ENCODE results near the gene ZDHHC4.

DNA sequence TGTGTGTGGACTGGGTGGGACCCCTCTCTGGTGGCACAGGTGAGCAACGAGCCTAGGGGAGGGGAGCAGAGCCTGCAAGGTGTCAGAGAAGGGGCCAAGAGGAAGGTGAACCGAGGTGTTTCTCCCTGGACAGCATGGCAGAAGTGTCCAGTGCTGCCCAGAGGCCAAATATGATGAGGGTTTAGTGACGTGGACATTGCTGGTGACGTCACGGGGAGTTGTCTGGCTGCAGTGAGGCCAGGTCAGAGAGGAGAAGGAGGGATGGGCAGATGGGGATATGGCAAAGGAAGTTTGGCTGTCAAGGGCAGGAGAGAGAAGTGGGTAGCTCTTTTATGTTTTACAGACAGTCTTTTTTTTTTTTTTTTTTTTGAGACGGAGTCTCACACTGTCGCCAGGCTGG is 35.6 kb downstream of the ZDHHC4 start:
- TF ChIP-seq, protein P1, sequence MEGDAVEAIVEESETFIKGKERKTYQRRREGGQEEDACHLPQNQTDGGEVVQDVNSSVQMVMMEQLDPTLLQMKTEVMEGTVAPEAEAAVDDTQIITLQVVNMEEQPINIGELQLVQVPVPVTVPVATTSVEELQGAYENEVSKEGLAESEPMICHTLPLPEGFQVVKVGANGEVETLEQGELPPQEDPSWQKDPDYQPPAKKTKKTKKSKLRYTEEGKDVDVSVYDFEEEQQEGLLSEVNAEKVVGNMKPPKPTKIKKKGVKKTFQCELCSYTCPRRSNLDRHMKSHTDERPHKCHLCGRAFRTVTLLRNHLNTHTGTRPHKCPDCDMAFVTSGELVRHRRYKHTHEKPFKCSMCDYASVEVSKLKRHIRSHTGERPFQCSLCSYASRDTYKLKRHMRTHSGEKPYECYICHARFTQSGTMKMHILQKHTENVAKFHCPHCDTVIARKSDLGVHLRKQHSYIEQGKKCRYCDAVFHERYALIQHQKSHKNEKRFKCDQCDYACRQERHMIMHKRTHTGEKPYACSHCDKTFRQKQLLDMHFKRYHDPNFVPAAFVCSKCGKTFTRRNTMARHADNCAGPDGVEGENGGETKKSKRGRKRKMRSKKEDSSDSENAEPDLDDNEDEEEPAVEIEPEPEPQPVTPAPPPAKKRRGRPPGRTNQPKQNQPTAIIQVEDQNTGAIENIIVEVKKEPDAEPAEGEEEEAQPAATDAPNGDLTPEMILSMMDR (IDR thresholded peaks at IDR 0.05; ENCODE audit: low read depth, low read length): no peak
- no peak for TF ChIP-seq EZH2phosphoT487 (IDR thresholded peaks at IDR 0.05; ENCODE audit: low read depth)
